Panc1 (cell line): ENCODE results near the gene LARP7. TPM values are rescaled to one million over a fixed set of nuclear protein-coding genes. Genes with fewer than 3 reads are reported as not detected.

Experiments used
- ATAC-seq: fragments of 200-7000 bp; cut with Tn5 transposase; 2 replicates; pipeline ENCODE4 v1.9.1; 2020; ENCODE audit warnings: mild to moderate bottlenecking, moderate library complexity
- BruUV-seq: library from RNA; stranded (reverse); fragments of 400-500 nt; replicated peaks from 2 replicates; lab custom pipeline; 2021; lab: Mats Ljungman, UMichigan
- CTCF ChIA-PET: fragments of 300-600 bp; sonication (Branson Sonifier 250); formaldehyde crosslinking; loops from one replicate; lab custom pipeline; 2022; ENCODE audit warnings: antibody characterized with exemption; lab: Charles Lee
- POLR2A ChIA-PET: fragments of 300-600 bp; sonication (Branson Sonifier 250); formaldehyde crosslinking; loops from one replicate; lab custom pipeline; 2022; ENCODE audit warnings: antibody characterized with exemption; lab: Charles Lee
- DNase-seq: peaks from one replicate; pipeline ENCODE4 v3.0.0-alpha.2; 2010; ENCODE audit warnings: low read depth, low spot score
- H3K27ac ChIP-seq: 2 replicates; pipeline ENCODE4 v1.5.1; 2011; ENCODE audit warnings: mild to moderate bottlenecking, low read length, inconsistent platforms
- H3K27me3 ChIP-seq: fragments of 200-500 bp; sonication (Bioruptor generic); 2 replicates; pipeline ENCODE4 v1.6.0; 2014; ENCODE audit warnings: low read length, inconsistent platforms; ENCODE audit not compliant: control insufficient read depth, insufficient read depth
- H3K36me3 ChIP-seq: fragments of 200-500 bp; sonication (Bioruptor generic); 2 replicates; pipeline ENCODE4 v1.5.1; 2014; ENCODE audit warnings: inconsistent platforms, mild to moderate bottlenecking, low read length, moderate library complexity; ENCODE audit not compliant: control insufficient read depth, insufficient read depth
- H3K4me1 ChIP-seq: 2 replicates; pipeline ENCODE4 v1.5.1; 2011; ENCODE audit warnings: inconsistent platforms, mild to moderate bottlenecking, low read length, moderate library complexity; ENCODE audit not compliant: control insufficient read depth, insufficient read depth
- H3K4me3 ChIP-seq, 2 experiments: 2 replicates each; pipeline ENCODE4 v1.5.1; 2011 to 2012; ENCODE audit warnings: low read depth in 2 of 2, low read length in 2 of 2, mild to moderate bottlenecking in 2 of 2, inconsistent platforms in 1 of 2, moderate library complexity in 1 of 2
- H3K9me3 ChIP-seq: fragments of 200-500 bp; sonication (Bioruptor generic); 2 replicates; pipeline ENCODE4 v1.5.1; 2014; ENCODE audit warnings: low read depth, mild to moderate bottlenecking, inconsistent platforms, low read length, moderate library complexity; ENCODE audit not compliant: control insufficient read depth, insufficient read depth
- POLR2AphosphoS5 ChIP-seq: IDR thresholded peaks from 2 replicates; pipeline ENCODE4 v1.6.1; 2012; ENCODE audit warnings: mild to moderate bottlenecking, low read depth, low read length, moderate library complexity
- REST ChIP-seq, 2 experiments: IDR thresholded peaks; 2 replicates each; pipeline ENCODE4 v1.6.1; 2011 to 2012; ENCODE audit warnings: low read depth in 2 of 2, control low read depth in 1 of 2, low read length in 1 of 2, mild to moderate bottlenecking in 1 of 2, moderate library complexity in 1 of 2; ENCODE audit not compliant: insufficient read depth in 1 of 2
- SIN3A ChIP-seq: IDR thresholded peaks from 2 replicates; pipeline ENCODE4 v1.6.1; 2012; ENCODE audit warnings: low read depth, mild to moderate bottlenecking, low read length, moderate library complexity, borderline replicate concordance; ENCODE audit not compliant: insufficient read depth
- TCF7L2 ChIP-seq: IDR thresholded peaks from 2 replicates; pipeline ENCODE4 v1.6.1; 2011; ENCODE audit warnings: mild to moderate bottlenecking, low read depth, low read length, inconsistent platforms
- in situ Hi-C: cut with HindIII; loops from 2 replicates; pipeline ENCODE4 v1.10.0; 2016; ENCODE audit warnings: low sequenced_read_pairs, low pct_unique_long_range_greater_than_20kb
- intact Hi-C: fragments of 100-400 bp; cut with micrococcal nuclease; formaldehyde crosslinking; loops from one replicate; pipeline ENCODE4 v1.10.0; 2022; ENCODE audit not compliant: unreplicated experiment
- total RNA-seq: library from RNA; stranded (reverse); gene quantifications from one replicate; pipeline ENCODE4 v1.2.1, GENCODE V29; 2021; ENCODE audit not compliant: unreplicated experiment
- TF ChIP-seq, protein P1 (sequence below): fragments of 450-650 bp; IDR thresholded peaks from 2 replicates; pipeline ENCODE4 v1.5.1; 2017; ENCODE audit warnings: mild to moderate bottlenecking

The LARP7 gene
- total RNA-seq, 1 experiment from 2014 or later, result 21.7 TPM

GRCh38 chr4:112674376-112674775 lies 37.4 kb downstream of the LARP7 start:
- no peaks in the 10 kb centered on the region for H3K36me3 ChIP-seq
- H3K9me3 ChIP-seq, result no peaks in the 10 kb centered on the region
- no peak for TF ChIP-seq POLR2AphosphoS5
- TF ChIP-seq, protein P1, sequence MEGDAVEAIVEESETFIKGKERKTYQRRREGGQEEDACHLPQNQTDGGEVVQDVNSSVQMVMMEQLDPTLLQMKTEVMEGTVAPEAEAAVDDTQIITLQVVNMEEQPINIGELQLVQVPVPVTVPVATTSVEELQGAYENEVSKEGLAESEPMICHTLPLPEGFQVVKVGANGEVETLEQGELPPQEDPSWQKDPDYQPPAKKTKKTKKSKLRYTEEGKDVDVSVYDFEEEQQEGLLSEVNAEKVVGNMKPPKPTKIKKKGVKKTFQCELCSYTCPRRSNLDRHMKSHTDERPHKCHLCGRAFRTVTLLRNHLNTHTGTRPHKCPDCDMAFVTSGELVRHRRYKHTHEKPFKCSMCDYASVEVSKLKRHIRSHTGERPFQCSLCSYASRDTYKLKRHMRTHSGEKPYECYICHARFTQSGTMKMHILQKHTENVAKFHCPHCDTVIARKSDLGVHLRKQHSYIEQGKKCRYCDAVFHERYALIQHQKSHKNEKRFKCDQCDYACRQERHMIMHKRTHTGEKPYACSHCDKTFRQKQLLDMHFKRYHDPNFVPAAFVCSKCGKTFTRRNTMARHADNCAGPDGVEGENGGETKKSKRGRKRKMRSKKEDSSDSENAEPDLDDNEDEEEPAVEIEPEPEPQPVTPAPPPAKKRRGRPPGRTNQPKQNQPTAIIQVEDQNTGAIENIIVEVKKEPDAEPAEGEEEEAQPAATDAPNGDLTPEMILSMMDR, result no peak
- no peak for TF ChIP-seq TCF7L2
- no peak for TF ChIP-seq SIN3A
- no peak for TF ChIP-seq REST (IDR thresholded peaks at IDR 0.05; ENCODE audit: insufficient read depth in 1 of 2, low read depth in 2 of 2, low read length in 1 of 2)
- no peak overlapping the region for H3K27ac ChIP-seq
- no TSS peak for BruUV-seq
- in situ Hi-C loops, result no loop called here
- ChIA-PET POLR2A (no interaction called here), CTCF (no interaction called here)
- no peak for DNase-seq
- no peak overlapping the region for H3K4me3 ChIP-seq
- intact Hi-C loops, result no loop called here
- ATAC-seq, result no peak
- no peaks in the 10 kb centered on the region for H3K4me1 ChIP-seq
- no peaks in the 10 kb centered on the region; the same call in 1 of the 2 replicates for H3K27me3 ChIP-seq

- Histone ChIP-seq H3K4me3 (no peak overlapping the region), H3K9me3 (no peaks in the 10 kb centered on the region), H3K36me3 (no peaks in the 10 kb centered on the region), H3K4me1 (no peaks in the 10 kb centered on the region), H3K27me3 (no peaks in the 10 kb centered on the region; the same call in 1 of the 2 replicates), H3K27ac (no peak overlapping the region)
- BruUV-seq, result no TSS peak
- no peak for DNase-seq
- ATAC-seq, result no peak
- CTCF ChIA-PET, result interaction anchor here (0.7 kb wide), 1 partner anchor 70 kb away, joined by 7 read pairs; no protein-coding TSS in a partner anchor
- intact Hi-C loops, result no loop called here
- POLR2A ChIA-PET, result no interaction called here
- TF ChIP-seq TCF7L2, result no peak
- TF ChIP-seq, protein P1, result no peak
- no peak for TF ChIP-seq REST (IDR thresholded peaks at IDR 0.05; ENCODE audit: insufficient read depth in 1 of 2, low read depth in 2 of 2, low read length in 1 of 2)
- TF ChIP-seq SIN3A, result no peak
- TF ChIP-seq POLR2AphosphoS5, result no peak
- in situ Hi-C loops, result no loop called here
These were observed 40.7 kb downstream of the LARP7 start for GRCh38 chr4:112677519-112678091.
